Epithelial cell of proximal tubule (primary cell): ENCODE results near the gene SHMT1. TPM values are rescaled to one million over a fixed set of nuclear protein-coding genes. Genes with fewer than 3 reads are reported as not detected.
"Not testable (repeated sequence)": the region's sequence is repeated elsewhere in the genome, so short reads cannot be mapped to it uniquely, and the experiment has no call there.

Experiments used
- DNase-seq: peaks from one replicate; pipeline ENCODE4 v3.0.0-alpha.2; 2011; ENCODE audit warnings: low read depth
- H3K4me3 ChIP-seq: 2 replicates; pipeline ENCODE4 v1.5.1; 2011; ENCODE audit warnings: low read depth, mild to moderate bottlenecking, low read length
- total RNA-seq: library from RNA; depleted of rRNA; stranded (reverse); fragments of >200 nt; gene quantifications from 2 replicates; pipeline ENCODE4 v1.2.3, GENCODE V29; 2015
- TF ChIP-seq, protein P1 (sequence below): conservative IDR thresholded peaks from 2 replicates; pipeline ENCODE4 v1.5.1; 2012; ENCODE audit warnings: low read depth, mild to moderate bottlenecking, low read length

SHMT1 gene
- total RNA-seq, result 21.2 and 76.5 TPM in 2 replicates

DNA sequence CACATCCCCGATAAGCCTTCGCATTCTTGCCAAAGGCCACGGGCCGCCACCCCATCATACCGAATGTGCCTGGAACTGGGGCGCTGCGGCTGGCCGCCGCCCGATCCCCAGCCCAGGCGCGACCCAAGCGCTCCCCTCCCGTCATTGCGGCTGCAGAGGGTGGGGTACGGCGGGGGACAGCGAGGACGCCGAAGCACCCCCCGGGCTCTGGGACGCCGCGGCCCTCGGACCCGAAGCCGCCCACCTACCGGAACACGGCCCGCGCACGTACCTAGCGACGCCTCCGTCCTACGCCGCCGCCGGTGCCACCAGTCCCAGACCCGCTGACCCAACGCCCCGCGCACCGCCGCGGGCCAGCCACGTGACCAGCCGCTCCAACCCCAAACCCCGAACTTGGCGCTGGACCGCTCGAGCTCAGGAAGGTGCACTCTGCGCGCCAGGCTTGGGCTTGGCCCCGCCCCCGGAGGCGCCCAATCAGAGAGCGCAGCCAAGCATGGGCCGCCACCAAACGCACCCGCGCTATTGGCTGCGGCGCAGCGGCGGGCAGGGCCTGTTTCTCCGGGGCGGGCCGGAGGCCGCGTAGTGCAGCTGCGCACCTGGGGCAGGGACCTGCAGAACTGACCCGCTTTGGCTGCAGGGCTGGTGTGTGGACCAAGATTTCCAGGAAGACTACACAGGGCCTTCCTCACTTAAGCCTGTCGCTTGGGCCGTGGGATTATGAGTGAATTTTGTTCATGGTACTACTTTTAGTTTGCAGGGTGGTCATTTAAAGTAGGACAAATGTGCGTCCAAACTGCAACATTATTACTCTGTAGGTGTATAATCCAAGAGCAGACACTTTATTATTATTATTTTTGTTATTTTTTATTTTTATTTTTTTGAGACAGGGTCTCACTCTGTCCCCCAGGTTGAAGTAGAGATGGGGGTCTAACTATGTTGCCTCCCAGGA lies at the start of gene SHMT1:
TSS of gene SHMT1 (minus strand) at position 450 of the 949 bp plus-strand sequence. CDS start 7,569 bp downstream, outside the sequence.
- H3K4me3 ChIP-seq, result peak within 1 kb of the TSS; percentile 85
- DNase-seq, result peak; percentile 16
- TF ChIP-seq, protein P1, sequence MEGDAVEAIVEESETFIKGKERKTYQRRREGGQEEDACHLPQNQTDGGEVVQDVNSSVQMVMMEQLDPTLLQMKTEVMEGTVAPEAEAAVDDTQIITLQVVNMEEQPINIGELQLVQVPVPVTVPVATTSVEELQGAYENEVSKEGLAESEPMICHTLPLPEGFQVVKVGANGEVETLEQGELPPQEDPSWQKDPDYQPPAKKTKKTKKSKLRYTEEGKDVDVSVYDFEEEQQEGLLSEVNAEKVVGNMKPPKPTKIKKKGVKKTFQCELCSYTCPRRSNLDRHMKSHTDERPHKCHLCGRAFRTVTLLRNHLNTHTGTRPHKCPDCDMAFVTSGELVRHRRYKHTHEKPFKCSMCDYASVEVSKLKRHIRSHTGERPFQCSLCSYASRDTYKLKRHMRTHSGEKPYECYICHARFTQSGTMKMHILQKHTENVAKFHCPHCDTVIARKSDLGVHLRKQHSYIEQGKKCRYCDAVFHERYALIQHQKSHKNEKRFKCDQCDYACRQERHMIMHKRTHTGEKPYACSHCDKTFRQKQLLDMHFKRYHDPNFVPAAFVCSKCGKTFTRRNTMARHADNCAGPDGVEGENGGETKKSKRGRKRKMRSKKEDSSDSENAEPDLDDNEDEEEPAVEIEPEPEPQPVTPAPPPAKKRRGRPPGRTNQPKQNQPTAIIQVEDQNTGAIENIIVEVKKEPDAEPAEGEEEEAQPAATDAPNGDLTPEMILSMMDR, result no peak

DNA sequence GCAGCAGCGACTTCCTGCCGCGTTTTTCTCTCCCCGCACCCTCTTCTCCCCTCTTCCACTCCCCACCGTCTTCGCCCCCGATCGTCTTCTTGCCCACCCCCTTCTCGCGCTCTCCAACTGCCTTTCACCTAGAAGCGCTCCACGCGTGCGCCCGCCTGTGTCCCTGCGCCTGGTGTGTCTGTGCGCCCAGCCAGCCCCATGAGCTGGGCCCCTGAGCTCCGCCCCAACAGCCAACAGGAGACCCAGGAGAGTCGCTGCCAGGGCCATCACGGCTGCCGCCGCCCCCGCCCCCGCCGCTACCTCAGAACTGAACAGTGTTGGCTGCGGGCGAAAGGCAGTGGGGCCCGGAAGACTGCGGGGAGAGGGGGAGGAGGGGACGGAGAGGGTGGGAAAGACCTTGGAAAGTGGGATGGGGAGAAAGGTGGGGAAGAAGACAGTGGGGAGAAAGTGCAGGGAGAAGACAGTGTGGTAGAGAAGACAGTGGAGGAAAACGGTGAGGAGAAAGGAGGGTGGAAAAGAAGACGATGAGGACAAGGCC lies 48.7 kb upstream of the SHMT1 start:
- peak overlapping the region; percentile 56 for H3K4me3 ChIP-seq
- DNase-seq, result not testable (repeated sequence)

DNA sequence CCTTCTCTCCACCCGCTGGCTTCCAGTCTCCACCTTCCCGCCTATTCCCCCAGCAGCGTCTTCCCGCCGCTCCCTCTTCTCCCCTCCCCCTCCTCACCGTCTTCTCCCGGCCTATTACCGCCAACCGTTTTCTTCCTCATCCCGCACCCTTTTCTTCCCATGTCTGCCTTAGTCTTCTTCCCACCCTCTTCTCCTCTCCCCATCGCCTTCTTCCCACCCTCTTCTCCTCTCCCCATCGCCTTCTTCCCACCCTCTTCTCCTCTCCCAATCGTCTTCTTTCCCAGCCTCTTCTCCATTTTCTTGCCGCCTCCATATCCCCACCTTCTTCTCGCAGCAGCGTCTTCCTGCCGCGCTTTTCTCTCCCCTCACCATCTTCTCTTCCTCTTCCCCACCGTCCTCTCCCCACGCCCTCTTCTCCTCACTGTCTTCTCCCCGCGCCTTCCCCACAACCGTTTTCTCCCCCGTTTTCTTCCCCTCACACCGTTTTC lies 48.1 kb upstream of the SHMT1 start:
- not testable (repeated sequence) for DNase-seq
- H3K4me3 ChIP-seq, result peak overlapping the region; percentile 56

GRCh38 chr17:18410736-18411135 lies 47.4 kb upstream of the SHMT1 start:
- peak overlapping the region; percentile 33 for H3K4me3 ChIP-seq
- not testable (repeated sequence) for DNase-seq

GRCh38 chr17:18409321-18409720 lies 46.0 kb upstream of the SHMT1 start:
- not testable (repeated sequence) for H3K4me3 ChIP-seq, DNase-seq

GRCh38 chr17:18408906-18409305 lies 45.6 kb upstream of the SHMT1 start:
- H3K4me3 ChIP-seq, DNase-seq: not testable (repeated sequence)

- not testable (repeated sequence) for DNase-seq, H3K4me3 ChIP-seq
Observed at GRCh38 chr17:18403604-18404003, 40.3 kb upstream of the SHMT1 start.

- not testable (repeated sequence) for DNase-seq, H3K4me3 ChIP-seq
Observed at GRCh38 chr17:18403166-18403565, 39.8 kb upstream of the SHMT1 start.

GRCh38 chr17:18401872-18402590 lies 38.7 kb upstream of the SHMT1 start:
- not testable (repeated sequence) for H3K4me3 ChIP-seq, DNase-seq

DNA sequence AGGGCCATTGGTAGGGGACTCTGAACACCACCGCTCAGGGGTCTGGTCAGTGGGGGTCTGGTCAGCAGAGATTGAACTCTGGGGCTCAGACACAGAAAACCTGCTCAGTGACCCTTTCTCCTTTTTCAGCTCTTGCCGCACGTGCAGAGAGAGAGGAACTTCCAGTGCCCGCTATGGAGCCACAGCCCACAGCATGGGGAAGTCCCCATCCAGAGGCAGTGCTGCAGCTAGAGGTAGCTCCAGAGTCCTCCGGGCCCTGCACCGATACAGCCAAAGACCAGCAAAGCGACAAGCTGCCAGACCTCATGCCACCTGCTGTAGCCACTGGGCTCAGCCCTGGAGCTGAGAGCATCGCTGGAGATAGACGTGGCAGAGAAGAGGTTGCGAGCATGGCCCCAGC lies 25.4 kb upstream of the SHMT1 start:
- not testable (repeated sequence) for DNase-seq

GRCh38 chr17:18388266-18388665 lies 24.9 kb upstream of the SHMT1 start:
- not testable (repeated sequence) for DNase-seq, H3K4me3 ChIP-seq

More for the DNA sequence above, 25.4 kb upstream of the SHMT1 start:
- not testable (repeated sequence) for H3K4me3 ChIP-seq

- H3K4me3 ChIP-seq, DNase-seq: not testable (repeated sequence)
Observed at GRCh38 chr17:18387583-18387982, 24.2 kb upstream of the SHMT1 start.

DNA sequence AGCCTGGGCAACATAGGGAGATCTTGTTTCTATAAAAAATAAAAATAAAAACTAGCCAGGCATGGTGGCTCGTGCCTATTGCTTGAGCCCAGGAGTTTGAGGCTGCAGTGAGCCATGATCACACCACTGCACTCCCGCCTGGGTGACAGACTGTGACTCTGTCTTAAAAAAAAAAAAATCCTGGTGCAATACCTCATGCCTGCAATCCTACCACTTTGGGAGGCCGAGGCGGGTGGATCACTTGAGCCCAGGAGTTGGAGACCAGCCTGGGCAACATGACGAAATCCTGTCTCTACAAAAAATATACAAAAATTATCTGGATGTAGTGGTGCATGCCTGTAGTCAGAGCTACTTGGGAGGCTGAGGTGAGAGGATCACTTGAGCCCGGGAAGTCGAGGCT lies 20.9 kb upstream of the SHMT1 start:
- DNase-seq, H3K4me3 ChIP-seq: not testable (repeated sequence)

GRCh38 chr17:18383079-18383481 lies 19.7 kb upstream of the SHMT1 start:
- not testable (repeated sequence) for DNase-seq, H3K4me3 ChIP-seq
